ELF-1 (cell line): ENCODE results near the gene NRG3.
"Not testable (repeated sequence)": the region's sequence is repeated elsewhere in the genome, so short reads cannot be mapped to it uniquely, and the experiment has no call there.

Source experiments
- DNase-seq: peaks from one replicate; pipeline ENCODE4 v3.0.0-alpha.2; 2016; ENCODE audit warnings: low read depth, low spot score

Gene NRG3

DNA sequence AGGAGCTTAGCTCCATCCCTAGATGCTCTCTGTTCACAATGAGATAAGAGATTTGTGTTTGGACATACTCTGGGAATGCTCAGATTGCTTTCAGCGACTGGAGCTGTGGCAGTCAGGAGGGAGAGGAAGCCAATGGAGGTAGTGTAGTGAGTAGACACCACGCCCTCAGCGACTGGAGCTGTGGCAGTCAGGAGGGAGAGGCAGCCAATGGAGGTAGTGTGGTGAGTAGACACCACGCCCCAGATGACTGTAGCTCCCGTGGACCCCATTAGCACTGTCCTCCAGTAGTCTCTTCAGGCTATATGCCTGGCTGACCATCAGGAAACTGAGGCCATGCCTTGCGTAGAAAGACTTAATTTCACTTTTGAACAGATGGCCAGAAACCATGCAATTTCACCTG, 1033.8 kb downstream of the NRG3 start:
- DNase-seq = no peak

DNA sequence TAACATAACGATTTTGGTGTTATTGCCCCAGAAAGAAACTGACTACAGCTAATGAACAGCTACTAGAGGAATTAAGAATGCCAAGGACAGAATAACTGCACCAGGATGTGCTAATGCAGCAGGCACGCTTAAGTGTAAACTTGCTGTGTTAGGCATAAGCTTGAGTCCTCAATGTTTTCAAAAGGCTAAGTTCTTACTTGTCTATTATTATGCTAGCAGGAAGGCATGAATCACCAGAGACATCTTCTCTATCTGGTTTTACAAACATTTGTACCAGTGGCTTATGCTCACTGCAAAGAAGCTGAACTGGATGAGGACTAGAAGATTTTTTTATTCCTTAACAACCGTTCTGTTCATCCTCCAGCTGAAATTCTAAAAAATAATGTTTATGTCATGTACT, 1035.3 kb downstream of the NRG3 start:
- no peak for DNase-seq

DNA sequence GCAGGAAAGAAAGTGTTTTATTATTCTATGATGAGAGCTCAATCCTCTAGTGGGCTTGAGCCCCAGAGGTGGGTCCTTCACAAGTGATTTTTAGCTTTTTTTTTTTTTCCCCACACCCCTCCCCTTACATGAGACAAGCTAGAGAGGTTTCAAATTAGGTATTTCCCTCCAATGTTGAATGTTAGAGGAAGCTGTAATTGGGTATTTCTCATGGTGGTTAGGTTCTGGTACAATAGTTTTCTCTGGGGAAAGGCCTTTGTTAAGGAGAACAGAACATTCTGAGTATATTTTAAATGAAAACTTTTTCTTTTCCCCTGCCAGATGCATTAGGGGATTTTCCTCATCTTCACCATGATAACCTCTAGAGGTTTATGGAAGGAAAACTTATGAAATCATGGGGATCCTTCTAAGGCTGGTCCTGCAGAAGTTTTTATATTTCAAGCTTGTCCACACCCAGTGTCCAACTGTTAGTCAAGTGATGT, 1039.7 kb downstream of the NRG3 start:
- no peak for DNase-seq

DNA sequence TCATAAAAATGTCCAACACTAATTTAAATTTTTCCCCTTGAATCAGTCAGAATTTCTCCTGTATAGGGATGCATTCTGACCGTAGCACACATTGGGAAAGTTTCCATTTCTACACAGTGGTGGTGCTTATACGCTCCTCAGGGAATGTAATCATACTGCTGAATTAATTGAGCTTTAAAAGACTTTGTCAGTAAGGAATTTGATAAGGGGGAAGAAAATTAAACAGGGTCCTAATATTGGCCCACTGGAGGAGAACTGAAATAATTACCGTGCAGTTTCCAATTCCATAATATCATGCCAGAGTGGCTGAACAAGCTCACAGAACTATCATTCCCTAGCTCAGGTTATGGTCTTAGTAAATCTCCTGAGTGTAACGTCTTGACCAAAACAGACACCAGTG, 1041.9 kb downstream of the NRG3 start:
- no peak for DNase-seq

DNA sequence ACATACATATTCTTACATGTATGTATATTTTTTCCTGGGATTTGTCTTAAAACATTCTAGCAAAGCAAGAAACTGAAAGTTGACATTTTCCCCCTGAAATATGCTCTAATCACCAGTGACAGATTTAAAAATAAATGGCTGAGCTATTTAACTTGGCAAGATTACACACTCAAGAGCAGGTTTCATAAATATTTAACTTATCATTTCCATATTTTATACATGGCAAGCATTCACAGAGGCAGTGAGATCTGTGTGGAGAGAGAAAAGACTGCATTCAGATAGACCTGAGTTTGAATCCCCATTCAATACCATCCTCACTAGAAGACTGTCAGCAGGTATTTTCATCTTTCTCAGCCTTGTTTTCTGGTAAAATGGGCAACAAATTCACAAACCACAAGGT, 1043.0 kb downstream of the NRG3 start:
- no peak for DNase-seq

DNA sequence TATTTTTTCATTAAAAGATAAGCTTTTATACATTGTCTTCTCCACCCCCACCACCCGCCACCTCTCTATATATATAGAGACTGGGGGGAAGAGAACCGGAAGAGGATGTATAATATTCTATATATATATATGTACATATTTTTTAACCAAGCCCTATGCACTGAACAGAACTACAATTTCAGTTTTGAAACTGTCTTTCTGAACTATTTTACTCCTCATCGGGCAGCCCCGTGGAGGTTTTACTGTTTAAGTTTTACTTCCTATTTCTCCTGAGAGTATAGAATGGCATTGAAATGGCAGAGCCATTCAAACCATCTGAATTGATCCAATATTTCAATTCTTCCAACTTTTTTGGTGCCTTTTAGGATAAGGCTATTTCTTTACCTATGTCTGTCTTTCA, 1047.1 kb downstream of the NRG3 start:
- DNase-seq = no peak

DNA sequence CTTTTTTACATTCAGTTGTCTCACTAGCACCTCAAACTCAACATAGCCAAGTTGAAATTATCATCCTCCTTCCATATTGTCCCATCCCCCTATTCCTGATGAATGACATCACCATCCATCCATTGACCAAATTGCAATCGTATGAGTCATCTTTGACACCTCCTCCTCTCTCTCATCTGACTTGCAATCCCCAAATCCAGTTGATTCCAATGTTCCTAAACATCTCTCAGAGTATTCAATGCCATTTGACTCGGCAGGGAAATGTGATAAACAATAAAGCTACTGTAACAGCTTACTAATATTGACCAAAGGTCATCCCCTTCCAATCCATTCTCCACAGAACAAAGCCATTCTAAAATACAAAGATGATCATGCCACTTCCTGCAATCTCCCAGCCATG, 1047.8 kb downstream of the NRG3 start:
- DNase-seq = no peak

DNA sequence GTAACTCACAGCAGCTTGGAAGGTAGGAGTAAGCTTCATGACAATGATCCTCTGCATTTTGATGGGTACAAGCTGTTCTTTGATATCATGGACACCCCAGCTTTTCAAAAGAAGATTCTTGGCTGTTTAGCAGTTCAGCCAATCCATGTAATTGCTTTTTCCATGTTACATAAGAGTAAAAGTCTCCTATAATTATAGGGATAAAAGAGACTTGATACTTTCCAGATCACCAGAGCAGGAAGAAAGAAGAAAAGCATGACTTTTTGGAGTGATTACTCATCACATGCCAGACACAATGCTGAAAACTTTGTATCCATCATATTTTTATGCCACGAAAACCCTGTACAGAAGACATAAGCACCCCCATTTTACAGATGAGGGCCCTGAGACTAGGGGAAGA, 1049.7 kb downstream of the NRG3 start:
- no peak for DNase-seq

DNA sequence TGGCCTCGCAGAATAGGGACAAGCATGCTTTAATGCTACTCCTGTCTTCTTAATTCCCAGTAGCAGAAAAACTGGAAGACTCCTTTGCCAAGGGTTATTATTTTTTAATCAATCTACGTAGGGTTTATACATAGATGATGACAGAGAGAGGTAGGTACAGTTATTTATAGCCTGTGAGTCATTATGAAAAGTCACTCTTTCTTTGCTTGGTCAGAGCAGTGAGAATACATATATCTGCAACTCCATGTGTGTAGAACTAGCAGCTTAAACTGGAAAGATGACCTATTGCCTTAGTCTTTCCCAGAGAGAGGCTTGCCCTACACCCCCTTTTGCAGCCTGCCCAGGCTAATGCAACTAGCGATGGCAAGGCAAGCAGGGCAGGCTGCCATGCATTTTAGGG, 1050.6 kb downstream of the NRG3 start:
- no peak for DNase-seq

DNA sequence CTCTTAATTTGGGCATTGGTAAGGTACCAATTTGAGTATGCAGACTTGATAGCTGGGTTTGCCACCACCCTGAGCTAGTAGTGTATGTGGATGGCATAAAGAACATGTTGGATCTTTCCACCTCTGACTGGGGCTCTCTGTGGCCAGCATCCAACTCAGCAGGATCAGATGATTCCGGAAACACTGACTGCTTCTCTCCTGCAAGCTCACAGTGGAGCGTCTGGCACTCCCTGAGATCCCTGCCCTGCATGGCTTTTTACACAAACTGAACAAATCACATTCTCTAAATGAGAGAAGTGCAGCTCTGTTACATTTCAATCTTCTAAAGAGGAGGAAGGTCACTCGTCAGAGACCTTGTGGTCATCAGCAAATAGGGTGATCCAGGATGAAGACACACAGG, 1057.5 kb downstream of the NRG3 start:
- DNase-seq = no peak

DNA sequence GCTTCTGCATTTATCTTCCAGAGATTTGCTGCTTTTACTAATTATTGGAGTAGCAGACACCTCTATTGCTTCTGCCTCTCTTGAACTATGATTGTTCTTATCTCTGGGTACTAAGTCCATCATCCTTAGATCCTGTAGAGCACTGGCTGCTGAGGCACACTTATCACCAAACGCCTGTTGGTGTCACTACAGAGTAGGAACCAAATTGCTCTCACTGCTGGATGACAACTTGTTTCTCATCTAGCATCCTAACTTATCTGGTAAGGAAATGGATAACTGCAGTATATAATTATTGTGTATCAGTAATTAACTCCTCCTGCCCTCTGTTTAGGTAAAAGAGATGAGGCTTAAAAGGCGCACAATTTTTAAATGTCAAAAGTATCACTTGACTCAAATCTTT, 1059.4 kb downstream of the NRG3 start:
- peak; percentile 9 for DNase-seq

DNA sequence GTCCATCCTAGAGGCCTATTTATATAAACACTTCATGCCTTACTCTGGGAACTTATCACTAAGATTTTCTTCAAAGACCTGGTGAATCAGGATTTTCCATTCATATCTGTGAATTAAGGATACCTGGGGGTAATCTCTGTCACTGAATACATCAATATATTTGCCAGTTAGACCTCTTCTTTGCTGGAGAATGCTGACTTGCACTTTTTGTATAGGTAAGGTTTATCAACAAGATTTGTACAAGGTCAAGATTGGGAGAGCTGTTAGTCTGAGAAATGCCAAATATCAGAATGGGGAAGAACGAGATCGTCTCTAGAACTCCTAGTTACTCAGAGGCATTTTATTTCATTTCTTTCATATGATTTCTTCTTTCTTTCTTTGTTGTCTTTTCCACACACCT, 1060.0 kb downstream of the NRG3 start:
- DNase-seq = no peak

DNA sequence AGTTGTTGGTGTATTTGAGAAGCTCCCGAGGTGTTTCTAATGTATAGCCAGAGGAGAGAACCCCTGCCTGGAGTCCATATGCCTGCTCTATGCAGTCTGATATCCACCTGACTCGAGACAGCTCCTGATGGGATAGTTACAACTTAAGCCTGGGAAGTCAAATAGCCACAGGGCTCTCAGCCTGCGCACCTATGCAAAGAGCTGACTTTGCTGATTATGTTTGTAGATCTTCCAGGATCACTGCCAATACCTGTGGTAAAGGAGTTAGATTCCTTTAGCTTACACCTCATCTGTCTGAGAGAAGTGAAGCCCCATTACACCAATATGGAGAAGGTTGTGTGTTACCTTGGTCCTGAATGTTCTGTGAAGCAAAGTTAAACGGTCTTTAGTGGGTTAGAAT, 1063.3 kb downstream of the NRG3 start:
- no peak for DNase-seq

DNA sequence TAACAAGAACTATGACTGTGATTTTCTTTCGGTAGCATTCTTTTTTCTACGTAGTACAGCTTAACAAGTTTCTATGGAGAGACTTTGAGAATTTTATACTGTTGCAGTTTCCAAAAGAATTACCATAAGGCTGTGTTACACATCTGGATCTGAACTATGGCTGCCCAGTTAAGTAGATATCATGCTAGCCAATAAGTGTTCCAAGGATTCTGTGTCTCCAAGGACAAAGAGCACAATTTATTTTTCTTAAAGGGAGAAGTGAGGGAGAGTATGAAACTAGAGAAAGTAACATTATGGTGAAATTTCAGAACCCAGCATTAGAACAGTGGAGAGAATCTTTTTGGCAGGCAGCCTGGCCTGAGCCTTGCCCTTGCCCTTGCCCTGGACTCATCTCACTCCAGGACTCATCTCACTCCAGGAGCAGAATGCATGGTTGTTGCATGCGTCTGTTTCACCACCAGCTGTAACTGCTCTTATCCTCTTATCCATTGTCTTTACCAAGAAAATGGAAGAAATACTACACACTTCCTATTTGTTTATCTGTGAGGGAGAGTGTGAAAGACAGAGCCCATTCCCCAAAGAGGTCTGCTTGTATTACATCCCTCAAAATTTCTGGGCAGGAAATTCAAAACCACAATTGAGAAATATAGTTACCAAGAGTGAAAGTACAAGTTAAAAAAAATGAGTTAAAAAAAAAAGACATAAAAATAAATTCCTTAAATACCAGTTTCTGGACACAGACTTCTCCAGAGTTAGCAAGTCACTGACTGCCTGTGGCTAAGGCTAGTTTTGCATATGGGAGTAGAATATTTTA, 1067.5 kb downstream of the NRG3 start:
- DNase-seq = no peak

DNA sequence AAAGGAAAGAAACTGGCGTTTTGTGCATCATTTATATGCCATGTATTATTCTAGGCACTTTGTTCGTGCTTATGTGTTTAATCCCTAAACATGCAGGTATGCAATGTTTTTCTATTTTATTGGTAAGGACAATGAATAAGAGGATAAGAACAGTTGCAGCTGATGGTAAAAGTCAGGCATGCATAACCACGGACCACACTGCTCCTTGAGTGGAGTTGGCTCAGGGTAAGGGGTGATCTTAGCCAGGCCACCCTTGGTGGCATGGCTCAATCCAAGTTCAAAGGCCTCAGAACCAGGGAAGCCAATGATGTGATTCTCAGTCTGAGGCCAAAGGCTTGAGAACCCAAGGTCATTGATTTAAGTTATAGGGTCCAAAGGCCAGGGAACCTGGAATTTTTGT, 1068.1 kb downstream of the NRG3 start:
- DNase-seq = no peak

DNA sequence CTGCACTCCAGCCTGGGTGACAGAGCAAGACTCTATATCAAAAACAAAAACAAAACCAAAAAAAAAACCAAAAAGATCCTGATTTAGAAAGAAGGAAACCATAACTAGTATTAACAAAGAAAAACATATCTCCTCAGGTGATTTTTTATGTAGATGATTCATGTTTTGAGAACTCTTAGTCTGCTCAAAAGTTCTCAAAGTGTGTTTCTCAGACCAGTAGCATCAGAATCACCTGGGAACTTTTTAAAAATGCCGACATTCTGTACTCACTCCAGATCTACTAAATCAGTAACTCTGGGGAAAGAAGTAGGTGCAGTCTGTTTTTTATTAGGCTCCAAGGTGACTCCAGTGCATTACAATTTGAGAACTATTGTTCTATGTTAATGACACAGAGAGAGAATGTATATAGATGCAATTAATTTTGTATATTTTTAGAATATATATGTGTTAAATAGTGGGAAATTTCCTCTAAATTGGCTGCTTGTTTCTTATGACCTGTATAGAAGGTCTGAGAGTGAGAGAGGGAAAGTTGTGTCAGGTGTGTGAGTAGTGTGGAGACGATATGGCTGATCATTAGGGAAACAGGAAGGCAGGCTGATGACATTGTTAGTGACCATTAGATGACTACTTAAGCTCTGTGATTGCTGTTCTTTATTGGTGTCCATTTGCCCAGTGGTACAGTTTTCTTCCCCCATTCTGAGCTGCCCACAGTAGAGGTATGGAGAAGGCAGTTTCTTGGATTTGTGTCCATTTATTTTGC, 1075.0 kb downstream of the NRG3 start:
- no peak for DNase-seq

DNA sequence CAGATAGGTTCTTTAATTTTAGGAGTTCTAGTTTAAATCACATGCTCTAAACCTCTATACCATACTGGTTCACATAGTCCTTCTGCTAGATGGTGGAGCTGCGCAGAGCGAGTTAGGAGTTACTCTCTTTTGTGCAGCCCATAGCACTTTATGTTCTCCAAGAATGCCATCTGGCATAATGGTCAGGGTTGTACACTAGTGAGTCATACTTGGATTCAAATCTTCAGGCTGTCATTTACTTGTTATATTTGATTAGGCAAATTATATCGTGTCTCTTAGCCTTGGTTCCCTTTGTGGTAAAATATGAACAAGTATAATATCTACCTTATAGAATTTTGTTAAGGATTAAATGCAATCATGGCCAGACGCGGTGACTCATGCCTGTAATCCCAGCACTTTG, 1078.3 kb downstream of the NRG3 start:
- no peak for DNase-seq

DNA sequence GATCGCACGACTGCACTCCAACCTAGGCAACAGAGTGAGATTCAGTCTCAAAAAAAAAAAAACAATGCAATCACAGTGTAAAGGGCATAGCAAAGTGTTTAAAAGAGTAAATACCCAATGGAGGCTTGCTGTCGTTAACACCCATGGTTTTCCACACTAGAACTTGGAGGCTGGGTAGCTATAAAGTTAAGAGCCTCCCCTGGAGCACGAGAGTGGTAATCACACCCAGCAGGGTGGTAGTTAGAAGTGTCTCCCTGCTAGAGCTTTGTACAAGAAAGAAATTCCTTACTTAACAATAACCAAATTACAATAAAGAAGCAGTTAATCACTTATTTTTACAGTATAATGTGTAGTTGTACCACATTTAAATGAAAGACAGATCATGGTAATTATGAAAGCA, 1078.9 kb downstream of the NRG3 start:
- DNase-seq = no peak

DNA sequence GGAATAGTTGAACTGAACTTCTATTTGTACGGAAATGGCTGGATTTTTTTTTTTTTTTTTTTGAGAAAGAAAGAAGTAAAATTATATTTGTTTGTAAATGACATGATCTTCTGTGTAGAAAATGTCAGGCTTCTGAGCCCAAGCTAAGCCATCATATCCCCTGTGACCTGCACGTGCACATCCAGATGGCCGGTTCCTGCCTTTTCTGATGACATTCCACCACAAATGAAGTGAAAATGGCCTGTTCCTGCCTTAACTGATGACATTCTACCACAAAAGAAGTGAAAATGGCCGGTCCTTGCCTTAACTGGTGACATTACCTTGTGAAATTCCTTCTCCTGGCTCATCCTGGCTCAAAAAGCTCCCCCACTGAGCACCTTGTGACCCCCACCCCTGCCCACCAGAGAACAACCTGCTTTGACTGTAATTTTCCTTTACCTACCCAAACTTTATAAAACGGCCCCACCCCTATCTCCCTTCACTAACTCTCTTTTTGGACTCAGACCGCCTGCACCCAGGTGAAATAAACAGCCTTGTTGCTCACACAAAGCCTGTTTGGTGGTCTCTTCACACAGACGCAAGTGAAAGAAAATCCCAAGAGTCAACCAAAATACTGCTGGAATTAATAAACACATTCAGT, 1085.5 kb downstream of the NRG3 start:
- not testable (repeated sequence) for DNase-seq

DNA sequence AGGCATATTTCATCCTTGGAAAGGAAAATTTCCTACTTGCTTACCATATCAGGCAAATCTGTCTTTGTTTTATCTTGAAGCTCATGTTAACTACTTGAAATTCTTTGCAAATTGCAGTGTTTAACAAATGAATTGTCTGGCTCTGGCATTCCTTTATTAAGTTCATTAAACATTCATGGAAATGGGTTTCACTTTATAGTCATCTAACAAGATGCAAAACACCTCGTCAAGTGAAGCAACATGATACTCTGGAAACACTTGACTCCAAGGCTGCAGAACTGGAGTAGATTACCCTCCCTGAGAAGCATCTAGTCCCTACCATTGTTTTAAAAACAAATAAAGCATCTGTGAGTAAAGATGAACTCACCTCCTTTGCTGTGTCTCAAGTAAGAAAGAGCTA, 1086.9 kb downstream of the NRG3 start:
- no peak for DNase-seq

DNA sequence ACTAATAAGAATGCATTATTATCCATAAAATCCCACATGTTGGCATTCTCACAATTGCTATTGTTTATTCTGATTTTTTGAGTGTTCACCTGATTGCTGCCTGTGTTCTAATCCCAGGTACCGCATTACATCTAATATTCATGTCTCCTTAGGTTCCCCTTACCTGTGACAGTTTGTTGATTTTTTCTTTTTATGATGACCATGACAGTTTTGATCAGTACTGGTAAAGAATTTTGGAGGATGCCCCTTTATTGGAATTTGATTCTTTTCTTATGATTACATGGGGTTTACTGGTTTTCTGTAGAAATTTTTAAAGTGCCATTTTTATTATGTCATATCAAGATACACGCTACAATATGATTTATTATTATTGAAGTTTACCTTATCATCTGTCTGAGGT, 1091.1 kb downstream of the NRG3 start:
- no peak for DNase-seq

DNA sequence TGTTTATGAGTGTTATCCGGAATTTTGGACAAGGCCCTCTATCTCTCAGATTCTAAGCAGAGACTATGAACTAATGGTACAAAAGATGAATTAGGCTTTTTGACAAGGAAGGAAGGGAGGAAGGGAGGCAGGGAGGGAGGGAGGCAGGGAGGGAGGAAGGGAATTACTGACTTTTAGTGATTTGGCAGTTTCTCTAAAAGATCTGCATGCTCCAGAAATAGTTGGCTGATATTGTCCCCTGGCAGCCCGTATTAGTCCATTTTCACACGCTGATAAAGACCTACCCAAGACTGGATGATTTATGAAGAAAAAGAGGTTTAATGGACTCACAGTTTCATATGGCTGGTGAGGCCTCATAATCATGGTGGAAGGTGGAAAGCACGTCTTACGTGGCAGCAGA, 1093.5 kb downstream of the NRG3 start:
- DNase-seq = no peak

DNA sequence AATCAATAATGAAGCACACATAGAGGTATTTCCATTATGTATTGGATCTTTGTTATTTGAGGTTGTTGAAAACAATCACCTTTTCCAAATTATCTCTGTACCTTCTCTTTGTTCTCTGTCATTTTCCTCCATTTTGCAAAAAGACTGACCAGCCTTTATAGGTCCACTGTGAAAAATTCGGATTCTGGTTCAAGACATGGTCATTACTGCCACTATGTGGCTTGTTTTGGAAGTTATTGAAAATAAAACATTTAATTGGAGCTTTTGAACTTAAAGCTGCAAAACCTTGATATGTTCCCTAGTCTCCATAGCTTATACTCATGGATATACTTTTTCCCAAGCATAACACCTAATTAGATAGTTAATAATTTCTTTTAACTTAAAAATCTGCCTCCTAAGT, 1094.4 kb downstream of the NRG3 start:
- DNase-seq = no peak
